ENCODE data around the gene CACNA1D.

Gene CACNA1D

DNA sequence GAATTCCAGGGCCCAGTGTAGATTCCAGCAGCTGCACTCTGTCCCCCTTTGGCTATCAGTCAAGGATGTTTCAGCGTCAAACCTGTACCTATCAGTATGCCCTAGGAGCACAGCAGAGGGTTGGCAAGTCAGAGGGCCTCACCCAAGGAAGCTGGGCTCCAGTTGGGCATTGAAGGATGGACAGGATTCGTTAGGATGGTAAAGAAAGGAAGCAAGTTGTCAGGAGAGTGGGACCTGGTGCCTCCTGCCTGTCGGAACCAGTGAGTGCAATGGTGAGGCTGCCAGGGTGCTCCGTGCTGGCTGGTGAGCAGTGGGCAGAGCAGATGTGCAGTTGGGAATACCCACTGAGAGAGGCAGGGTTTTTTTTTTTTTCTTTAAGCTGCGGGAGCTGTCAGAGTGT is 194.6 kb downstream of the CACNA1D start:
- DNase-seq (ENCODE audit: low read depth in 2 of 2) = no peak

DNA sequence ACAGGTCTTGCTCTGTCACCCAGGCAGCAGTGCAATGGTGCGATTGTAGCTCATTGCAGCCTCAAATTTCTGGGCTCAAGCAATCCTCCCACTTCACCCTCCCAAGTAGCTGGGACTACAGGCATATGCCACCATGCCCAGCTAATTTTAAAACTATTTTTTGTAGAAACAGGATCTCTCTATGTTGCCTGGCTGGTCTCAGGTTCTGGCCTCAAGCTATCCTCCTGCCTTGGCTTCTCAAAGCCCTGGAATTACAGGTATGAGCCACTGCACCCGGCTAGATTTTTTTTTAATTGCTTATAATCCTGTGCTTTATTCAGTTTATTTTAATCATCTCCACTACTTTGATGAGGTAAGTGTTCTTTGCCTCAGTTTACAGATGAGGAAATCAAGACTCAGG is 195.3 kb downstream of the CACNA1D start:
- no peak for DNase-seq (ENCODE audit: low read depth in 2 of 2)

DNA sequence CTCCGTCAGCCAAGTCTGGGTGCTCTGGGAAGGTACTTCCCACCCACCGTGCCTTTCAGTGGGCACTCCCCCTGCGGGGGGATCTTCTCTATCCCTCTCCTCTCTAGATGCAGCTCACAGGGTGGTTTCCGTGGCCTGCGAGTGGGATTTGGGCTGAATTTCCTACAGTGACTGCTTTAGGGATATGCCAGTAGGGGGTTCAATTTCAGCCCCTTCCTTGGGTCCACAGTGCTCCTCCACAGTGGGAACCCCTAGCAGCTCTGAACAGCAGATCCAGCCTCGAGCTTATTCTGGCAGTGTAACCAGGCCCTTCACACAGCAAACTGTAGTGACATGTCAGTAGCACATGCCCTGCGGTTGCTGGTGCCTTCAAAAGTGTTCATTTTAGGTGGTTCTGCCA is 196.1 kb downstream of the CACNA1D start:
- no peak for DNase-seq (ENCODE audit: low read depth in 2 of 2)

DNA sequence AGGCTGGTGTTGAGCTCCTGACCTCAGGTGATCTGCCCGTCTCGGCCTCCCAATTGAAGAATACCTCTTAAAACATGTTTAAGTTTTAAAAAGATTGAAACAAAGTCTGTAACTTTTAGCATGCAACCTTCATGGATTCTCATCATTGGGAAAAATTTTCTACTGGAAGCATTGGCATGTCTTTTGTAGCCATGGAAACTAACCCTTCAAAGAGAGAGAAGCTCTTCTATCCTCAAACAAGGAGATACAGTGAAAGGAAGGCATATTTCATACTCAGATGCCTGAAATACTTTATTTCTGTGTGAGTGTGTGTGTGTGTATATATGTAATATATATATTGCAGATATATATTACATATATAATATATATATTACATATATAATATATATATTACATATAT is 196.9 kb downstream of the CACNA1D start:
- DNase-seq (ENCODE audit: low read depth in 2 of 2) = no peak

DNA sequence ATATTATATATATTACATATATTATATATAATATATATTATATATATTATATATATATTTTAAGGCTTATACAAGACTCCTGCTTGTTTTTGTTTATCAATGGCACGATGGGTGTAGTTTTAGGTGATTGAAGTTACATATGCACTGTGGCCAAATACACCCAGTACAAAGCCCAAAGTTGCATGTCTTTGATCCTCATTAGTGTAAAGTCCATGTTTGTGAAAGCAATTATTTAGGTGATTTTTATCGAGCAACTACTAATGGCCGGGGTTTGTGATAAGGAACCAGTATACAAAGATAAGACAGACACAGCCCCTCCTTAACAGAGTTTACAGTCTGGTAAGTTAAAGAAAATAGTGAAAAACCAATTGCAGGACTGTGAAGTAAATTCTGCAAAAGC is 197.5 kb downstream of the CACNA1D start:
- DNase-seq (ENCODE audit: low read depth in 2 of 2) = no peak

DNA sequence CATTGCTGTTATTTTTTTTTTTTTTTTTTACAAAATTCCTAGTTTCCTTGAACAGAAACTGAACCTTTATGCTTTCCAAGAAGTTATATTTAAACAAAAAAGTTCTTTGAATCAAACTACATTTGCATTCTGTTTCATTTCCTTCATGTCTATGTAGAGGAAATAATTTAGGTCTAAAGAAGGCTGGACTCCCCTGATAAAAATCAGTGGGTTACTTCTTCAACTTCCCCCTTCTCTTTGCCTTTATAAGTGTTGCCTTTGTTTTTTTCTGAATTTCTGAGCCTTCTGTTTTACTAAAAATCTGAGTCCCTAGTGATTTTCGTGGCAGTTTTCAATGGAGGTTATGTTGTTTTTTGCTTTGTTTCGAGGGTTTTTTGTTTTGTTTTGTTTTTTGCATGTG is 199.0 kb downstream of the CACNA1D start:
- DNase-seq (ENCODE audit: low read depth in 2 of 2) = no peak

DNA sequence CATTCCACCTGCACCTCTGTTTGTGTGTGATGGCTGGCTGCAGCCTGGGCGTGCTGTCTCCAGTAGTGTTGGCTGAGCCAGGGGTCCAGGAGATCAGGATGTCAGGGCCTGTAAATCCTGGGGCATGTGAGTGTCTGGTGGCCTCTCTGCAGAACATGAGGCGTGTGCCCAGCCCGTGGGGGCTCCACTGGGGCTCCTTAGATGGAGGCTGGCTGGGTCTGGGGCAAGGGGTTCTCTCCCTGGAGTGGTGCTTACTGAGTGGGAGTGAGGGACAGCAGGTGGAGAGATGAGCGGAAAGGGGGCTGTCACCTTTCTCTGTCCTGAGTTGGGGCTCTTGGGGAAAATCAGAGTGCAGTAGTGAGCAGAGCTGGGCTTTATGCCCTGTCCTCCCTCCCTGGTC is 199.6 kb downstream of the CACNA1D start:
- DNase-seq (ENCODE audit: low read depth in 2 of 2) = no peak

DNA sequence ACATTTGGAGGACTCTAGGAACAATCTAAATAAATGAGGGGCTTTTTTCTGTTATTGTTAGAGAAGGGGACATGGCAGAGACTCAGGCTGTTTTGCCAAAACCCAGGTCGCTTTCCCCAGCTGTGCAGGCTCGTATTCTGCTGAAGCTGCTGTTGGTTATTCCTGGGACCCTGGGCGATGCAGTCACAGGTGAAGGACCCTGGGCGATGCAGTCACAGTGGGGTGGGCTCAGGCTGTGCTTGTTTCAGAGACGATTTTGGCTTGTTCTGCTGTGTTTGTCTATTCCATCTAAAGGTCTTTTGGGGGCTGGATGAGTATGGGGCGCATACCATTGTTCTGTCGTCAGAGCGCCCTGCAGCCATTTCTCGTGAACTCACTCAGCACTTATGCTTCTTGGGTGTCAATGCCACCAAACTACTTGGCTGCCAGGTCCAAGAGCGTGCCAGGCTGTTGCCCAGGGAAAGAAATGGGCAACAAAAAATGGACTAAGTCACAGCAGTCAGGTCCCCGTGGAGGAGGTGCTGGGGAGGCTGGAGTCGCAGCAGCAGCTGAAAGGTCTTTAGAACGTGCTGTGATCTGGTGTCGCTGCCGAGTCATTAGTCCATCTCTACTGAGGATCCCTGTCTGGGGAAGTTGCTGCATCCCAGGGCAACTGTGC is 200.4 kb downstream of the CACNA1D start:
- DNase-seq (ENCODE audit: low read depth in 2 of 2) = no peak

DNA sequence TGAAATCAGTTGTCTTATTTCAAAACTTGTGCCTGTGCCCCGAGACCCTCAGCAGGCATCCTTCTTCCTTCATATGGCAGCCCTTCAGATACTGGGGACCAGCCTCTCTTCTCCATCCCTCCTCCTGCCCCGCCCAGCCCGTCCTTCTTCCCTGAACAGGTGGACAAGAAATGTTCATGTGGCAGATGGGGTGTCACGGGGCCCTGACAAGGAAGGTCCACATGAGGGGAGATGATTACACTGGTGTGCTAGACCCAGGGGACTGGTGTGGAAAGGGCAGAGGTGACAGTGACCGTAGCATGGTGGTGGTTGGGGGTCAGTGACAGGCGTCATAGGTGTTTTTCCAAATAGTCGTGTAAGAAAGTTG is 200.9 kb downstream of the CACNA1D start:
- no peak for DNase-seq (ENCODE audit: low read depth in 2 of 2)

DNA sequence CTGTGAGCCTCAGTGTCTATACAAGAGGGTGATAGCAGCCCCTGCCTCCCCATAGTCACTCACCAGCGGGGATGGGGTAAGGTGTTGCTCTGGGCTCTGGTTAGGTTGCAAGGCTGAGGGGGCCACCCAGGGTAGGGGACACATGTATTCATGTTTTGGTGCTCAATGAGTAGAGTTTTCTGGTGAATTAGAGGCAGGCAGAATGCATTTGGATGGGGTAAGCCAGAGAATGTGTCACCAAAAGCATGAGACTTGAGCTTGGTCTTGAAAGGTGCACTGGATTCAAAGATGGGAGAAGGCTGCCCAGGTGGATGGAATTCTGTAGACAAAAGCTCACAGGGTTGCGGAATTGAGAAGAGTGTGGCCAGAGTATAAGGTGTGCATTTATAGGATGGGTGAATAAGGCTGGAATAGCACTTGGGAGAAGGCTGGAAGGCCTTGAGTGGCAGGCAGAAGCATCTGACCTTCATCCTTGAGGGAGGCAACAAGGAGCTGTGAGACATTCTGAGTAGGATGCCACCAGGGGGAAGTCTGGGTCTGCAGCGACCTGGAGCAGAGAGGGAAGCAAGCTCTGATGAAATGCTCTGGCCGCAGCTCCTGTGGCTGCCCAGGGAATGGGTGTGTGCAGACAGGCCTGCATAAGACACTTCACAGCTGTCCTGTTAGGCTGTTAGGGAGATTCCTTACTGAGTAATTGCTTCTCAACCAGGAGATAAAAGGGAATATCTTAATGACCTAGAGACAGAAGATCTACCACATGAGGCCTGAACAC is 202.2 kb downstream of the CACNA1D start:
- DNase-seq (ENCODE audit: low read depth in 2 of 2) = no peak

DNA sequence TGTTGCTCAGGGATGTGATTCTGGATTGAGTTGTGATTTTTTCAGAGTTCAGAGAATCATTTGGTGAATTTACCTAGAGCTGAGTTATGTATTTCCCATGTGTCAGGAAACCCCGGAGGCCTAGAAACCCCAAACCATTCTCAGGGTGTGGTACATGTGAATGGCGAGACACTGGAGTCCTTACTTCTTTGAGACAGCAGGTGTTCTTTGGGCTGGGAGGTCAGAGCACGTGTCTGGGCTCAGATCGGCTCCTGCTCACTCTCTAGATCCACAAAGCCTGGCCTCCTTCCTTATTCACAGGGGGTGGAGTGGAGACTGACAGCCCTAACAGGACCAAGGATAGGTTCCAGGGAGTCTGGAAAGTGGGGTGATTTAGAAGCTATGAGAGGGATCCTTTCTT is 206.0 kb downstream of the CACNA1D start:
- no peak for DNase-seq (ENCODE audit: low read depth in 2 of 2)

DNA sequence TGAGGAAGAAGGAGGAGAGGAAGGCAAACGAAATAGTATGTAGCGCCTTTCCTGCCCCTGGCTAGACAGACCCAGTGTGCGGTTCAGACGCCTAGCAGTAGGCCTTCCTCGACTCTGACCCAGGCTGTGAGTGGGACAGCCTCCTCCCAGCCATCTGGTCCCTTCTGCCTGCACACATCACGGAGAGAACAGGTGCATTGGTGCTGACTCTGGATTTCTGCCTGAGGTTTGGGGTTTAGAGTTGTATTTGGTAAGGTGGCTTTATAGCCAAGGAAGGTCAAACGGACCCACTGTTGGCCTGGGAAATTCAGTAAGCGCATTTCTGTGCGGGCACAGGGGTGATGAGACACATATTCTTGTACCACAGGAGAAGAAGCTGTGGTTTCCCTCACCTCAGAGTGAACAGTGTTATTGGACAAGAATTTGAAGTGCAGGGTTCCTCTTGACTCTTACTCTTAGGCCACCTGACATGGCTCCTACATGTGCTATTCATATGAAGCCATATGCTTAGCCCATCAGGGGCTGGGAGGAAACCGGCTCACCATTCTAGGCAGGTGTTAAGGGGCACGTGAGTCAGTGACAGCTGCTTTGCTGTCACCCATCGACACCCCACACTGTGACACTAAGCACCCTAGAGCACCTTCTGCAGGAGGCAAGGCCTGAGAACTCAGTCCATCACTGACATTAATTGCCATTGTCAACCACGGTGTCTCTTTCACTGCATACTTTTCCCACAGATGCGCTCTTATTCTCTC is 208.5 kb downstream of the CACNA1D start:
- no peak for DNase-seq (ENCODE audit: low read depth in 2 of 2)

DNA sequence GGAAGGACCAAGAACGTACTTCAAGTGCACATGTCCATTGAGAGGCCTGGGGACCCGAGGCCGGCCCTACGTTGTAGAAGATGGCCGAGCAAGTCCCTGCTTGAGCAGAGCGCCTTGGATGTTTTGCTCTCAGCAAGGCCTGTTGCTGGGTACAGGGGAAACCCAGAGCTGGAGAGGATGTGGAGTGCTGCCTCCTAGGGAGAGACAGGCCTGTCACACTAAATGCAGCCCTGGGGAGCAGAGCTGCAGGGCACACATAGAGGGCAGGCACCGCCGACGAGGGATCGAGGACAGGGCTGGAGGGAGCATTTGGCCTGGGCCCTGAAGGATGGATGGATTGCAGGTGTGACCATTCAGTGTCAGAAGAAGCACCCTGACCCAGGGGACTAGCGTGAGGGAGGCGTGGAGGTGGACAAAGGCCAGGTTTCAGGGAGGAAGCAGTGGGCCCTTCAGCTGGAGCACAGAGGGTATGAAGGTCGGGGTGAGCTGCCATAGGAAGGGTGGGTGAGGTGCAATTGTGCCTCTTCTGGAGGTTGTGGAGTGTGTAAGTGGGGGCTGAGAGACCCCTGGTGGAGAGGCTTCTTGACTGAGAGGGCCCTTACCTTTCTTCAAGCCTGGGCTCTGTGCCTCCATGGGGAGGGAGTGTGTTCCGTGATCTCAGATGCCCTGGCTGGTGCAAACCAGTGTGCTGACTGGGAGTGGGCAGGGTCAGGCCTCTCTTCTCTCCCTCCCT is 209.4 kb downstream of the CACNA1D start:
- DNase-seq (ENCODE audit: low read depth in 2 of 2) = no peak

DNA sequence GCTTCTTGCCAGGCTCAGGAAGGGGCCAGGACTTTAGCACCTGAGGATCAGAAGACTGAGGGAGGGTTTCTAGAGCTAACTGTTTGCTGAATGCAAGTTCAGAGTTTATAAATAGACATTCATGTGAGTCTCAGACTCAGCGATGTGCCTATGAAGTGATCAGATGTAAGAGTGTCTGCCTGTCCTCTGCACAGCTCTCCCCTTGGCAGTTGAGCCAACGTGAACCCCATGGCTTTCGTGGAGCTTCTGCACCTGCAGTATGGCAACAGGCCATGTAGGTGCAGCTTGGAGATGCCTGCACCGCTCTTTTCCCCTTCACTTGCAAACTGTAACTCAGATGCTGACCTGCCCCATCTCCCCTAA is 209.9 kb downstream of the CACNA1D start:
- DNase-seq (ENCODE audit: low read depth in 2 of 2) = no peak

DNA sequence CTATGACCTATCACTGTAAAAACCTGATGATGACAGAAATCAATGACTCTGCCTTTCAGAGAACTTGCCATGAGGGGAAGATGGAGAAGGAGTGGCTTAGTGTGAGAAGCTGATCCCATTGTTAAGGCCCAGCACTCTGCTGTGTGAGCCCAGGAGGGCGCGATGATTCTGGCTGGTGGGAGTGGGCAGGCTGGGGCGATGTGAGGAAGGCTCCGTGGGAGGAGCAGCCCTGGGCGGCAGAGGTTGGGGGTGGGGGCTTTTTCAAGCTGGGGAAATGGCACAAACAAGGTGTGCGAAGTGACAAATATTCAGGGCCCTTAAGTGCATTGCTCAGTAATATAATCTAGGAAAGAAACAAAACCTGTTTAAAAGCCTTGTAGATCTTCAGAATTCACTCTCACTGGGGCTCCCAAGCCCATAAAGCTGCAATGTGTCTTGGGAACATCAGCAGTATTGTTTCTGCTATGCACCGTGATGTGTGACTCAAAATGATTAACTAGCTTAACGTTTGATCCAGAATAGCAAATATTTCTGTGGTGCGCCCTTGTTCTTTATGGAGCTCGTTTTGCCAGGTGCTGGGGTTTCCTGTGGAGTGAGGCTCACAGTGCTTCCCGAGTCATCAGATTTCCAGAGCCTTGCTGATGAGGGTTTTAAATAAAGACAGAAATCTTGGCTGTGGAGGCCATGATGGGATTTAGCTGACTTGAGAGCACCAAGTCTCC is 210.8 kb downstream of the CACNA1D start:
- no peak for DNase-seq (ENCODE audit: low read depth in 2 of 2)

DNA sequence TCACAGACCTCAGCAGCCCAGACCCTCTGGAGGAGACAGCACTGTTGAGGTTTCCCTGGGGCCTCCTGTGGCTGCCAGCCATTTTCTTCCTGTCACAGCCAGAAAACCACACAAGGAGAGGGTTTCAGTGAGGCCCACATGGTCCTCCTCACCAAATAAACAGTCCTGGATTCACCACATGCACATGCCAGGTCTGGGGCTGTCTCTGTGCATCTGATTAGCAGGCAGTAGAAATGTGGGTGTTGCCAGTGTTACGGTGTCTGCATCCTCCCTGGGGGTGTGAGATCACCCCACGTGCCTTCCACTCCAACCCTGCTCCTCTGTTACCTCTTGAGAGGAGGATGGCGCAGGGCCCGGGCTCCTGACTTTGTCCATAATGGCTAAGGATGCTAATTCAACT is 211.4 kb downstream of the CACNA1D start:
- DNase-seq (ENCODE audit: low read depth in 2 of 2) = no peak

DNA sequence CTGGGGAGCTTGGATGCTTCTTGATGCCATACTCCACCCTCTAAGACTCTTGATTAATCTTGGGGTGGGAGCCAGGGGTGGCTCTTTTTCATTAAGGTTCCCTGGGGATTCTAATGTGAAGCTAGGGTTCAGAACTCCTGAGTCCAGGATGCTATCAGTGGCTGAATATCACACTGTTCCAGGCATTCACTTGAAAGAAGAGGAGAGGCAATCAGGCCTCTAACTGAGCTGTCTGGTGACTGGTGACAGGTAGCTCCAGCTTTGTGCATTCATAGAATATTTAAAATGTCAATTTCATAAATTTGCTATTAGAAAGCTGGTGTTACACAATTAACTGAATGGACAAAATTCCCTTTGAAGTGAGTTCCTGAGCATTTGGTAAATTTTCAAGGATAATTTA is 212.8 kb downstream of the CACNA1D start:
- no peak for DNase-seq (ENCODE audit: low read depth in 2 of 2)

DNA sequence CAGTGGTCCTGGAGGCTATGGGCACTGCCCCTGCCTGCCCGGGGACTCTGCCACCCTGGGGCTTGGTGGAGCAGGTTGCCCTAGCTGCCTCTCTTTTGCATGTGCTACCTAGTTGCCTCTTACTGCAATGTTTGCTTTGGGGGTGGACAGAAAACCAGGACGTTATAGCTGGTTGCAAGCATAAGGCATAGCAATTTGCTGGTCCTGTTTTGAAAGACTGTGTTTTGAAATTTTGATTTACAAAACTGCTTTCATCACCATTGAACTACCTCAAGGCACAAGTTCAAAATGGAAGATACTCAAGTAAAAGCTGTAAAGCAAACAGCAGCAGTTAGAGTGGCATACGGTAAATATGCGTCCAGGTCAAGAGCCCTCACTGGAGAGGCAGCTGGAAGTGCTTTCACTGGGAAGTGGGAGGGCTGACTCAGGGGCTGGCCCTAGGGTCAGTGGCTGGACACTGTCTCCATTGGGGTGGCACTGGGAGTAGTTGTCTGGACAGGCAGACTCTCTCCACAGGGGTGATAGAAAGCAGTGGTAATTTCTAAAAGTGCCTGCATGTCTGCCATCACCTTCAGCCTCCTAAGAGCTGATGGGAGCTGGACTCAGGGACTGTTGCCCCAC is 213.7 kb downstream of the CACNA1D start:
- DNase-seq (ENCODE audit: low read depth in 2 of 2) = no peak

DNA sequence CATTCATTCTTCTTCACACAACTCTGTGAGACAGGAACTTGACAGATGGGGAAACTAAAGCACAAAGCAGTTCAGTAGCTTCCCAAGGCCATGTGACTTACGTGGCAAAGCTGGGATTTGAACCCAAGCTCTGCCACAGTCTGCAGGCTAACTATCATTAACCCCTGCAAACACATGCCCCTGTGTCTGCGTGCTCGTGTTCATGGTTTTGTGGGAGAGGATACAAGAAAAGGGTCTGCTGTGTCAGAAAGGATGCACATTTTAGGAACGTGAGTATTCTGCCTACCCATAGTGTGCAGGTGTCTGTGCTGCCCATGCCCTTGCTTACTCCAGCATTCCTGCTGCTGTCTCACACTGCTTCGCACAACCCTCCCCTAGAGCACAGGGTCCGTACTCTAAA is 214.8 kb downstream of the CACNA1D start:
- no peak for DNase-seq (ENCODE audit: low read depth in 2 of 2)

DNA sequence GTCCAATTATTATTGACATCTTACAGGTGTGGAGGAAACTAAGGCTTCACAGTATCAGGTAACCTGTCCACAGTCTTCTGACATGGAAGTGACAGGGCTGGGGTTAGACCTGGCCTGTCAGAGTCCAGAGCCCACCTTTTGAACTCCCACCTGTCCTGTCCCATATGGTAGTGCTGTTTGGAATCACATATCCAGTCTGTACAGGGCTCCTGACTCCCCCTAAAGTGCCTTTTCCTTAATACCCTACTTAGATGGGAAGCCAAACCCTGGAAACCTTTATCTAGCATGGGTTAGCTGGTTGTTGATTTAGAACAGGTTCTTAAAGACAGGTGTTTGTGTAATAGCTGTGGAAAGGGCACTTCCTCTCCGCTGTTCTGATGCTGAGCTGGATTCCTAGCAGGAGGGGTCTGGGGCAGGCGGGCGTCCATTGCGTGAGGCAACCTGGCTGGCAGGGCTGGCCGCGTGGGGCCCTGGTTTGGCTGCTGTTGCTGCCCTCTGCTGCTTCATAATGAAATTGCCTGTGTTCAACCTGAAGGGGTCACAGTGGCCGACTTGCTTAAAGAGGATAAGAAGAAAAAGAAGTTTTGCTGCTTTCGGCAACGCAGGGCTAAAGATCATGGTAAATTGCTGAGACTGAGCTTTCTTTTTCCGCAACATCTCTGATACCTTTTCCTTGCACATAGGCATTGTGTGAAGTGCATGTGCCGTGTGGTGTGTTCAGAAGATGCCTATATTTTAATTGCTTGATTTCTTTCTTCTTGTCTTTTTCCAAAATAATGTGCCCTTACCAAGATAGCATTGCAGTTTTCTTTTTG is 215.7 kb downstream of the CACNA1D start:
- DNase-seq (ENCODE audit: low read depth in 2 of 2) = peak; percentile 31 to 41
